Stimulated activated naive CD8-positive, alpha-beta T cell treated with anti-CD3 and anti-CD28 coated beads, Interleukin-15, amount 100 ng/mL, for 72 hours (primary cell): ENCODE measurements around the gene MLLT3.

ENCODE experiments used
- ATAC-seq: fragments of 150-1000 bp; cut with Tn5 transposase; 2 replicates; pipeline ENCODE4 v1.10.0; 2021; ENCODE audit warnings: mild to moderate bottlenecking, moderate library complexity
- DNase-seq, 2 donors: peaks; one replicate each; pipeline ENCODE4 v3.0.0; 2021 to 2022
- H3K27ac Mint-ChIP-seq, 2 donors: one replicate each; pipeline ENCODE4 v1.8.0; 2022; ENCODE audit warnings: mild to moderate bottlenecking in 2 of 2, mixed read lengths in 2 of 2, moderate library complexity in 2 of 2
- H3K27me3 Mint-ChIP-seq: one replicate; pipeline ENCODE4 v1.8.0; 2022; ENCODE audit warnings: mixed read lengths
- H3K4me1 Mint-ChIP-seq: one replicate; pipeline ENCODE4 v1.8.0; 2022; ENCODE audit warnings: mild to moderate bottlenecking, mixed read lengths
- H3K4me3 Mint-ChIP-seq, 2 donors: one replicate each; pipeline ENCODE4 v1.8.0; 2022; ENCODE audit warnings: mild to moderate bottlenecking in 2 of 2, mixed read lengths in 2 of 2, moderate library complexity in 1 of 2
- H3K9me3 Mint-ChIP-seq, 2 donors: one replicate each; pipeline ENCODE4 v1.8.0; 2022; ENCODE audit warnings: mixed read lengths in 2 of 2

Gene MLLT3

DNA sequence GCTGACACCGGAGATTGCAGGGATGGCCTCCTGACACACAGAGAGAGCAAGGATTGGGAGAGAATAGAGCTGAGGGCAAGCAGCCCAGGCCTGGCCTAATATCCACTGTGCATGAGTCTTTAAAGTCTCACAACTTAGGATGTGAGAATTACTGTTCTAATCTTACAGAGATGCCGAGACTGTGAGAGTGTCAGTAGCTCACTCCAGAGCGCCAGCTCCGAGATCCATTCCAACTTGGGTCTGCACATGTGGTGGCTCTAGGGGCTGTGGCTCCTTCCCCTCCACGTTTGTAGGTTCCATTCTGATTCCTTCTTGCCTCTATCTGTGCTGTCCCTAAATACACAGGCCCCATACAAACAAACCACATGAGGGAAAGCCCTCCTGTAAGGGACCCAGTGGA lies 304.6 kb downstream of the MLLT3 start:
- peaks cover 89% of the 10 kb centered on the region for H3K4me1 Mint-ChIP-seq
- DNase-seq (no peak), ATAC-seq (no peak)
- no peaks in the 10 kb centered on the region for H3K9me3 Mint-ChIP-seq
- no peaks in the 10 kb centered on the region for H3K27me3 Mint-ChIP-seq
- H3K4me3 Mint-ChIP-seq = no peak overlapping the region
- peak overlapping the region in 1 of 2 donors; percentile 8 for H3K27ac Mint-ChIP-seq

DNA sequence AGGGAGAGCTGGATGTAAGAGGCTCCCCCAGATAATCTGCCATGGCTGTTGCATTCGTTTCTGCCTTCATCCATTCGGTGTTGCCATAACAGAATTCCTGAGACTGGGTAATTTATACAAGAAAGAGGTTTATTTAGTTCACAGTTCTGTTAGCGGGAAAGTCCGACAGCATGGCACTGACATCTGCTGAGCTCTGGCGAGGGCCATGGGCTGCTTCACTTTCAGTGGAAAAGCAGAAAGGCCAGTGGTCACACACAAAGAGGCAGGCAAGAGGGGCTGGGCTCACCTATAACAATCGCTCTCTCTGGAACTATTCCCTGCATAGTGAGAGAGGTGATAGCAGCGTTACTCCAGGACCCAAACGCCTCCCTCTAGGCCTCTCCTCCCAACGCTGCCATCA lies 305.9 kb downstream of the MLLT3 start:
- DNase-seq = no peak
- ATAC-seq = no peak
- H3K4me1 Mint-ChIP-seq = peaks cover 87% of the 10 kb centered on the region
- H3K27ac Mint-ChIP-seq = peak overlapping the region in 1 of 2 donors; percentile 80
- H3K27me3 Mint-ChIP-seq = no peaks in the 10 kb centered on the region
- H3K9me3 Mint-ChIP-seq = peaks cover 0 to 11% of the 10 kb centered on the region in 2 donors
- peak overlapping the region in 1 of 2 donors; percentile 61 for H3K4me3 Mint-ChIP-seq

DNA sequence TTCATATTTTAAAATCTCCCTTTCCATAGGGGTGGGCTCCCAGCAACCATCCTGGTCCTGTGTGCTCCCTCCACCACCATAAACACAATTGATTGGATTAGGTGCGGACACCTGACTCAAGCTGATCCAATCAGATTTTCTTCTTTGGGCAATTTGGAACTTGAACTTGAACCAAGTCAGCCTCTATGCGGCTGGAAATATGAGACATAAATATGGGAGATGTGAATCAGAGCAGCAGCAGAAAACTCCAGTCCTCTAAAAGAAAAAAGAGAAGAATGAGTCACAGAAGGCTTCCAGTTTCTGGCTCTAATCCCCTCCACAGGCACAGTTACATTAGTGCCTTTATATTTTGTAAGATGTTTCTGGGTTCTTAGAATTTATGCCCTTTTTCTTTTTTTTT lies 306.6 kb downstream of the MLLT3 start:
- peak overlapping the region; percentile 61 to 72 for H3K4me3 Mint-ChIP-seq
- H3K27me3 Mint-ChIP-seq = no peaks in the 10 kb centered on the region
- DNase-seq (peak in 1 of 2 donors; percentile 21), ATAC-seq (peak; percentile 51)
- peaks cover 0 to 11% of the 10 kb centered on the region in 2 donors for H3K9me3 Mint-ChIP-seq
- peak overlapping the region; percentile 22 to 98 for H3K27ac Mint-ChIP-seq
- peaks cover 80% of the 10 kb centered on the region for H3K4me1 Mint-ChIP-seq

DNA sequence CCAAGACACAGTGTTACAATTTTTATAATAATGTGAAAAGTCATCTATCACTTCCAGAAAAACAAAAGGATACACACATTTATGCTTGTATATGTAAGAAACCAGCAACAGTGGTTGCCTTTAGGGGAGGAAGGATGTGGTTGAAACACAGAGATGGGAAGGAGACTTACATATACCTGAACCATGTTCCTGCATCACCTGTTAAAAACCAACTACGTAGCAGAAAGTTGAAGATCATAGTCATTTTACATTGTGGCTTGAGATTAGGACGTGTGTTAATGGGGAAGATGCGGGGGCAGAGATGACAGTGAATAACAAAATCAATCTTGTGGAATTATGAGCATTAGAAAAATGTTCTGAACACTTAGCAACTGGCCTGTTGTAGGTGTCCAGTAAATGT lies 307.3 kb downstream of the MLLT3 start:
- ATAC-seq = peak; percentile 82
- Mint-ChIP-seq H3K27ac (peak overlapping the region; percentile 35 to 98), H3K27me3 (no peaks in the 10 kb centered on the region), H3K4me1 (peaks cover 73% of the 10 kb centered on the region), H3K4me3 (peak overlapping the region; percentile 61 to 72), H3K9me3 (peaks cover 0 to 11% of the 10 kb centered on the region in 2 donors)
- peak in 1 of 2 donors; percentile 20 for DNase-seq

DNA sequence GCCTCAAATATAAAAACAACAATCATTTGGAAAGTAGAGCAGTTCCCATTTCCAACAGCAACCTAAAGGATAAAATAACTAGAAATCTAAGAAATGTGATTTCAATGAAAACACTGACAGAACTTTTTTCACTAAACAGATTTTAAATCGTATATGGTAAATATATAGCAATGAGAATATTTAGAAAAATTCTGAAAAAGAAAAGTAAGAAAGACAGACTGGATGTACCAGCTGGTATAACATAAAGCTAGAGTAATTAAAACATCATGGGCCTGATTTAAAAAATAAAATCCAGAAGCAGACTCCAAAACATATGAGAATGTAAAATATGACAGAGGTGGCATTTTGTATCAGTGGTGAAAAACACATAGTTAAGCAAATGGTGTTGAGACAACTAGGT lies 308.9 kb downstream of the MLLT3 start:
- H3K4me1 Mint-ChIP-seq = peaks cover 58% of the 10 kb centered on the region
- H3K27me3 Mint-ChIP-seq = no peaks in the 10 kb centered on the region
- no peak overlapping the region for H3K4me3 Mint-ChIP-seq
- no peak overlapping the region for H3K27ac Mint-ChIP-seq
- H3K9me3 Mint-ChIP-seq = peaks cover 0 to 11% of the 10 kb centered on the region in 2 donors
- ATAC-seq (no peak), DNase-seq (no peak)

DNA sequence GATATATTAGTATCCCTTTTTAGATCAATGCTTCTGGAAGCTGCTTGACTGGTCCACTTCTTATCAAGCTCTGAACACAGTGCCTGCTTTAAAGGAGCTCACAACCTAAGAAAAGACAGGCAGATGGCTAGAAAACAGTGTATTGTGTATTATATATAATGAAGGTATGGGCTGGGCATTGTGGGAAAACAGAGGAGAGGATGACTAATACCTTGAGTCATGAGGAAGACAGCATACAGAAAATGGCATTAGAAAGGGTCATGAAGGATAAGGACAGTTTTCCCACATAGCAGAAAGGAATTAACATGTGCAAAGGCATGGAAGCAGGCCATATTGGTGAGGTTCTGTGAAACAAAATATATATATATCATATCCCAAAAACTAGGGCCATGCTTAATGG lies 309.6 kb downstream of the MLLT3 start:
- peaks cover 51% of the 10 kb centered on the region for H3K4me1 Mint-ChIP-seq
- H3K9me3 Mint-ChIP-seq = peaks cover 0 to 11% of the 10 kb centered on the region in 2 donors
- H3K27me3 Mint-ChIP-seq = no peaks in the 10 kb centered on the region
- no peak overlapping the region for H3K4me3 Mint-ChIP-seq
- DNase-seq = no peak
- no peak for ATAC-seq
- H3K27ac Mint-ChIP-seq = no peak overlapping the region

DNA sequence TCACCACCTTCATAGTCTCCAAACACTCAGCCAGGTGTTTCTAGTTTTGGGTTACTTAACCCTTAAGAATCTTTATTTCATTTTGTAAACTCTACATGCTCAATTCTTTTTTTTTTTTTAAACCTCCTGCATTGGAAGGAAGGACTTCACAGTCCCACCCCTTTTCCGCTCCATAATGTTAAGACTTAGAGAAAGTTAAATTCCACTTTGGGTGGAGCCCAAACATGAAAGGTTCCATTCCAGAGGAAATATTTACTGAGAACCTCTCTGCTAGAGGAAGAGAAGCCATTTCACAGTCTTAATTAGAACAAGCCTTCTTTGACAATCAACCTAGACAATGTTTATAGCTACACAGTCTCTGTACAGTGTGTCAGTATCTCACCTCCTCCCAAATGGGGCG lies 312.3 kb downstream of the MLLT3 start:
- Mint-ChIP-seq H3K9me3 (peaks cover 0 to 11% of the 10 kb centered on the region in 2 donors), H3K4me3 (no peak overlapping the region), H3K27ac (no peak overlapping the region), H3K4me1 (peaks cover 24% of the 10 kb centered on the region), H3K27me3 (no peaks in the 10 kb centered on the region)
- DNase-seq (no peak), ATAC-seq (no peak)

DNA sequence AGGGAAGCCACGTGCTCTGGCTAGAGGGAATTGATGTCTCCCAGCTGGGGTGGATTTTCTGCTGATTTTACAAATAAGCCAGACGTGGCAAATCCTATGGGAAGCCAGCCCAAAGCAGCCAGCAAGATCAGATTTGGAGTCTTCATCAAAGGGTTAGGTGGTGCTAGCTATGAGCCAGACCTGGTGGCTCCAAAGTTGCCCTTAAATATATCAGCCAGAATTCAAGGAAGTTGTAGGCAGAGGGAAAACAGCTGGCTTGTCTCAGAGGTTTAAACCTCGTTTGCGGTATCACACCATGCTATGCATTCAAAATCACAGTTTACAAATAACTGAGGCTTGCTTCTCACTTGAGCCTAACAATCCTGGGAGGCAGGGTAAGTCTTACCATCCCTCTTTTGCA lies 313.2 kb downstream of the MLLT3 start:
- peaks cover 0 to 11% of the 10 kb centered on the region in 2 donors for H3K9me3 Mint-ChIP-seq

DNA sequence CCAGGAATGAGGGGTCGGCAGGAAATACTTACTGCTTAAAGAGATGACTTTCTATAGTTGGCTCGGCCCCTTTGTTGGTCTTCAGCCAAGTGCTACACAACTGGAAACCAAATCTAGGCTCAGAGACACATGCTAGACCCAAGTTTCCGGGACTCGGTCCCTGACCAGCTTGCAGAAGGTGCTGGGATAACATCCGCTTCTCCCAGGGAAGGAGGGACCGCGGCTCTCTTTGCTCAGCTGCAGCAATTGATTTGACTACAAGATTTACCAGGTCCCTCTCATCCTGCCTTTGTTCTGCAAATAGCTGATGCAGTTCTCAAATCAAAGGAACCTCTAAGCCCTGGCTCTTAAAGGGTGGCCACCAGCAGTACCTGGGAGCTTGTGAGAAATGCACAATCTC lies 314.7 kb downstream of the MLLT3 start:
- H3K27ac Mint-ChIP-seq = no peak overlapping the region

More for the DNA sequence above, 313.2 kb downstream of the MLLT3 start:
- H3K4me3 Mint-ChIP-seq = no peak overlapping the region
- no peak overlapping the region for H3K27ac Mint-ChIP-seq
- no peak for ATAC-seq
- H3K27me3 Mint-ChIP-seq = no peaks in the 10 kb centered on the region
- no peak for DNase-seq
- peaks cover 17% of the 10 kb centered on the region for H3K4me1 Mint-ChIP-seq

DNA sequence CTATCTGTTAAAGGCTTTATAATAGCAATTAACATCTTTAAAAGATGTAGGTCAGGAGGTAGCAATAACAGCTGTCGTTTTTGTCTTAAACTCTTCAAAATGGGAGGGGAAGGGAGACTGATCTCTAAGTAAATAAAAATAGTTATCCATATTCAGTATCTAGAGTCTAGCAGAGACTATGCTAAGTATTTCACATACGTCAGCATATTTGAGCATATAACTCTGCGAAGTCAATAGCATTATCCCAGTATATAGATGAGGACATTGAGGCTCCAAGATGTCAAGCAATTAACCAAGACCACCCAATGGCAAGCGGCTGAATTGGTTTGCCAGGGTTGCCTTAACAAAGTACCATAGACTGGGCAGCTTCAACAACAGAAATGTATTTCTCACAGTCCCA lies 316.8 kb downstream of the MLLT3 start:
- Mint-ChIP-seq H3K27ac (no peak overlapping the region), H3K4me1 (peaks cover 7% of the 10 kb centered on the region), H3K4me3 (no peak overlapping the region), H3K9me3 (no peaks in the 10 kb centered on the region), H3K27me3 (no peaks in the 10 kb centered on the region)
- no peak for ATAC-seq
- DNase-seq = no peak

More for the DNA sequence above, 314.7 kb downstream of the MLLT3 start:
- peaks cover 0 to 11% of the 10 kb centered on the region in 2 donors for H3K9me3 Mint-ChIP-seq
- no peaks in the 10 kb centered on the region for H3K27me3 Mint-ChIP-seq
- no peak for ATAC-seq
- peaks cover 11% of the 10 kb centered on the region for H3K4me1 Mint-ChIP-seq
- DNase-seq = no peak
- no peak overlapping the region for H3K4me3 Mint-ChIP-seq

DNA sequence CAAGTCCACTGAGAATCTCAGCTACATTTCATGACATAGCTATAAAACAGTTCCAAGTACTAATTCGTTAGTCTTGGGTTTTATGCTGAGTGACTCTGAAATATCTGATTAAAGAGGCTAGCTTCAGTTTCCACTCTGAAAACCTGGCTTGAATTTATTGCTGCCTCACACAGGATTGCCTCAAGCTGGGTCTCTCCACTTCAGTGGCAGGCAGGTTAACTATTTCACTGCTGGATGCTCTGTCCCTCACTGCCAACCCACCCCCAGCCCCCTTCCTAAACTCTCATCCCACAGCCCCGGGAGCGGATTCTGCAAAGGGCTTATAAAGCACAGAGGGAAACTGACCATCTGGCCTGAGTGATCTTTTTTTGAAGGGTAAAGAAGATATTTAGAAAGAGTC lies 318.3 kb downstream of the MLLT3 start:
- Mint-ChIP-seq H3K4me3 (no peak overlapping the region), H3K27ac (no peak overlapping the region), H3K27me3 (no peaks in the 10 kb centered on the region), H3K9me3 (peaks cover 0 to 2% of the 10 kb centered on the region in 2 donors), H3K4me1 (peaks cover 11% of the 10 kb centered on the region)
- ATAC-seq (no peak), DNase-seq (no peak)

DNA sequence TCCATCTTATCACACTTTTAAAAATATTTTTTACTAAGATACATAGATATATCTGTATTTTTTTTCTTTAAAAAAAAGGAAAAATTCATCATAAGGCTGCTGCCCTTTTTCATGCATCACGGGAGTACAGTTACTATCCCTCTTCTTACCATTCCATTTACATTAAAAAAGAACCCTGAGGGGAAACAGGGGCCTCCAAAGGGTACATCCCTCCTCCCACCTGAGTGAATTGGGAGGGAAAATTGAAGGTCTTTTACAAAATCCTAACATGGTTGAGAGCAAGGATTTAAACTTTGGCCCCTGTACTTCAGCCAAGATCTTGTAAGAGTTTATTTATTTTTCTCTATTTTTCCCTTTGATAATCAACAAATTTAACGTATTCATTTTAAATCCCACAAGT lies 319.2 kb downstream of the MLLT3 start:
- DNase-seq (no peak), ATAC-seq (no peak)
- H3K4me3 Mint-ChIP-seq = no peak overlapping the region
- H3K27me3 Mint-ChIP-seq = no peaks in the 10 kb centered on the region
- H3K27ac Mint-ChIP-seq = no peak overlapping the region
- peaks cover 0 to 8% of the 10 kb centered on the region in 2 donors for H3K9me3 Mint-ChIP-seq
- H3K4me1 Mint-ChIP-seq = peaks cover 11% of the 10 kb centered on the region

DNA sequence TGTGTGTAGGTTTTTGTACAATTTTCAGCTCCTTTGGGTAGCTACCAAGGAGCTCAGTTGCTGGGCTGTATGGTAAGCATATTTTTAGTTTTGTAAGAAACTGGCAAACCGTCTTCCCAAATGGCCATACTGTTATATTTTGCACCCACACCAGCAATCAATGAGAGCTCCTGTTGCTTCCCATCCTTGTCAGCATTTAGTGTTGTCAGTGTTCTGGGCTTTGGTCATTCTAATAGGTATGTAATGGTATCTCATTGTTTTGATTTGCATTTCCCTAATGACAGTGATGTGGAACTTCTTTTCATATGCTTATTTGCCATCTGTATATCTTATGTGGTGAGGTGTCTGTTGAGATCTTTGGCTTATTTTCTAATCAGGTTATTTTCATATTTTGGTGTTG lies 320.1 kb downstream of the MLLT3 start:
- Mint-ChIP-seq H3K27ac (no peak overlapping the region), H3K4me3 (no peak overlapping the region), H3K4me1 (peaks cover 11% of the 10 kb centered on the region), H3K27me3 (no peaks in the 10 kb centered on the region), H3K9me3 (peaks cover 0 to 8% of the 10 kb centered on the region in 2 donors)
- no peak for DNase-seq
- no peak for ATAC-seq

DNA sequence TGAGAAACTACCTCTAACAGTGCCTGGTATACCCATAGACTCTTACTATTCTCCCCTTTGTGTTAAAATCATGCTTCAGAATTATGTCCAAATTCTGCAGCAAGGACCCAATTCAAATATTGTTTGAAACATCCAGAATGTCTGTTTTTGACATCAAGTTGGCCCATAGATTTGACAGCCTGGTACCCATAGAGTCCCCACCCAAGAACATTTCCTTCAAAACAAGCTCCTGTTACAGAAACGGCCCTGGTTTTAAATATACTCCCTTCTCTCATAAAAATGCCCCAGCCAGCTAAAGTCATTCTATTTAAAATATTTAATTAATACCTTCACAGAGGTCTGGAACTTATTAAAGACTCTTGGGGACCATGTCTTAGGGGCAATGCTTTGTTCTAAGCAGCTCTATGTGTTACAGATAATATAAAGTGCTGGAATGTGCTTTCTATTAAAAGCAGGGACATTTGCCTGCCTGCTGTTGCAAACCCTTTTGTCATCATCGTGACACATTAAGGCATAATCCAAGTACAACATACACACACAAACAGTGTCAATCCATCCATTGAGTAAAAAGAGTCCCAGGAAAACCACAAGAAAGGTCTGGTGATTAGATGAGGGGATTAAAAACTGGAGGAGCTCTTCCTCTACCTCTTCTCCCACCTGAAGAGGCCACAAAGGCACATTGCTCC lies 321.7 kb downstream of the MLLT3 start:
- Mint-ChIP-seq H3K9me3 (peaks cover 0 to 8% of the 10 kb centered on the region in 2 donors), H3K27me3 (no peaks in the 10 kb centered on the region), H3K27ac (no peak overlapping the region), H3K4me1 (peaks cover 11% of the 10 kb centered on the region), H3K4me3 (no peak overlapping the region)
- ATAC-seq = no peak
- DNase-seq = no peak

DNA sequence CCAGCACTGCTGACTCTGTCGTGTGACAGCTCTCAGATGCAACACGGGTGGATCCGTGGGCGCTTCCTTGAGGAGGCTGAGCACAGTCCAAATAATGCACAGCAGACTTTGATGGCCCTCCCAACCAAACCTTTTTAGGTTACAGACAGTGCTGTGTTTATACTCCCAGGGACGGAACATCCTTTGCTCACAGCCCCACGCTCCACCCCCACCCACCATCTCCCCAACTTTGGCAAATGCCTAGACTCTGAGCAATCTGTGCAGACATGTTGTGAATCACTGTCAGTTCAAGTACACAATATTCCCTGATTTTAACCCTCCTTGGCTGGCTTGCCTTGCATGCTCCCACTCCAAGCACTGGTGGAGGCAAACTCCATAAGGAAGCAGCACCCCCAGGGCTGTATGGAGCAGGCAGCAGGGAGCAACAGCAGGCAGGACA lies 324.6 kb downstream of the MLLT3 start:
- Mint-ChIP-seq H3K4me3 (no peak overlapping the region), H3K9me3 (peaks cover 6 to 26% of the 10 kb centered on the region in 2 donors), H3K27me3 (no peaks in the 10 kb centered on the region), H3K27ac (no peak overlapping the region), H3K4me1 (peaks cover 11% of the 10 kb centered on the region)
- DNase-seq = no peak
- no peak for ATAC-seq

DNA sequence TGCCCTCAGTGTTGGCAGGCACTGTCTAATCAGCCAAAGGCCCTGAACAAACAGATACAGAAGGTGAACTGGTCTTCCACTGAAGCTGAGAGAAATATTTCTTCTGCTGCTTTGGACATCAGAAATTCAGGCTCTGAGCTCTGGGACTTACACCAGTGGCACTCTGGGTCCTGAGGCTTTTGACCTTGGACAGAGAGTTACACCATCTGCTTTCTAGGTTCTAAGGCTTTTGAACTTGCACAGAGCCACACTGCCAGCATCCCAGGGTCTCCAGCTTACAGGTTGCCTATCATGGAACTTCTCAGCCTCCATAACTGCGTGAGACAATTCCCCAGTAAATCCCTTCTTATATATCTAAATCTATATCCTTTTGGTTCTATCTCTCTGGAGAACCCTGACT lies 326.7 kb downstream of the MLLT3 start:
- no peak for ATAC-seq
- peaks cover 12 to 40% of the 10 kb centered on the region in 2 donors for H3K9me3 Mint-ChIP-seq
- H3K27me3 Mint-ChIP-seq = no peaks in the 10 kb centered on the region
- peaks cover 5% of the 10 kb centered on the region for H3K4me1 Mint-ChIP-seq
- no peak for DNase-seq
- no peak overlapping the region for H3K27ac Mint-ChIP-seq
- H3K4me3 Mint-ChIP-seq = no peak overlapping the region
